GM18907 (cell line): ENCODE data around the gene HTATIP2.
"Not testable (repeated sequence)": the region's sequence is repeated elsewhere in the genome, so short reads cannot be mapped to it uniquely, and the experiment has no call there.

Source experiments
- ATAC-seq: cut with Tn5 transposase; IDR thresholded peaks from one replicate; pipeline ENCODE4 v1.9.1; 2021; ENCODE audit warnings: mild to moderate bottlenecking, moderate library complexity; ENCODE audit not compliant: unreplicated experiment

Gene HTATIP2

DNA sequence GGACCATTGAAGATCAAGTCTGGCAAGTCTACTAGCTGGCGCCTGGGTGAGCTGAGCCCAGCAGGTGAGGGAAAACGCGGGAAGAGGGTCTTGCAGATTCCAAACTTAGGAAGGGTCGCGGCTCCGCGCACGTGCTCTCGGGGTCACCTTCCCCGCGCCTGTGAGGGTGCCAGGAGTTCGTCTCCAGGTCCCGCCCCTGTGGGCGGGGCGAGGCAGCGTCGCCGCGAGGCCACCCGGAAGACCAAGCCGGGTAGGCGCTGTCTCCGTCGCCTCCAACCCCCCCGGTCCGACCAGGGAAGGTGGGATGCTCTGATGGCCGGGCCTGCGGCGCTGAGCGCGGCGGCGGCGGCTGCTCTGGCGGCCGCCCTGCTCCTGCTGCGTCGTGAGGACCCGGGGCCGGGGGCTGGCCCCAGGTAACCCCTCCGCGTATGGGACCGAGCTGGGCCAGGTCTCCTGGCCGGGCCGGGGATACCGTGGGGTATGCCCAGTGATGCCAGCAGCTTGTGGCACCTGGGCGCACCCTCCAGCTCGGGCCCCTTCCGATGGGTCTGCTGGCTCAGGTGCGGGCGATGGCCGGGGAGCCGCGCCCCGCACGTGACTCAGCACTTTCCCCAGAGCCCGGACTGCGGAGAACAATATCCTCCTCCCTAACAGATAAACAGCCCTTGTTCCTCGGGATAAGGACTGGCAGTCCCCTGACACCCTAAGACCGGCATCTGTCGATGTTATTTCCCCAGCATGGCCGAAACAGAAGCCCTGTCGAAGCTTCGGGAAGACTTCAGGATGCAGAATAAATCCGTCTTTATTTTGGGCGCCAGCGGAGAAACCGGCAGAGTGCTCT, at the start of gene HTATIP2:
HTATIP2 (plus strand) TSS at position 215 of the 841 bp plus-strand sequence; CDS start at position 739, 524 bp downstream.
- peak; percentile 95 for ATAC-seq

DNA sequence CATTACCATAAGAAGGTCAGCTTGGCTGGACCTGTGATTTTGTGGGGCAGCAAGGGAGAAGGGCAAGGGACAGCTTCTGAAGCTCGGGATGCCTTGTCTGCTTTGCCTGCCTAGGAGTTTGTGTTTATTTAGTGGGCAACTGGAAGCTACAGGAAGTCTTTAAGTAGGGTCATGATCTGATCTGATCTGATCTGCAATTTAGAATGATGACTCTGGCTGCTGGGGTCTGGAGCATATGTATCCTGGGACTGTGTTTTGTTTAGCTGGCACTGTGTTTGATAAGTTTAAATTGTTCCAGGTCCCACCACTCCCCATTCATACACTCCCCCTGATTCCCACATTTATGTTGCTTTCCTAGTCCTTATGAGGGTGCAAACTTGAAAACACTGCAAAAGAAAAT, 47.7 kb upstream of the HTATIP2 start:
- no peak for ATAC-seq

DNA sequence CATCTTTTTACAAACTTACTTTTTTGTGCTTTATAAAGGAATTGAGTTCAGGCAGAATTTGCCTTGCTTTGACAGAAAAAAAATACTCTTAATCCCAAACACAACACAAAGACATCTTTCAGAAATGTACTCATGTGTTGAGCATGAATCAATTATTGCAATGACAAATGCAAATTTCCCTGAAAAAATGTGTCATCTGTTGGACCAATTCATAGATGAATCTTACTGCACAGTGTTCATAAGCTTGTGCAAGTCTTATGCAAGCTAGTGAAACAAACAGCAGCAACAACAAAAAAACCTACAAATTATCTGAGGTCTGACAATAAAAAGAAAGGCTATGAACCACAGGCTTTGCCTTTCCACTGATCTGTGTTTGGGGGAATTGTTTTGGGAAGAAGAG, 42.3 kb upstream of the HTATIP2 start:
- no peak for ATAC-seq

GRCh38 chr11:20327377-20327935, 36.1 kb upstream of the HTATIP2 start:
- no peak for ATAC-seq

GRCh38 chr11:20336056-20336455, 27.5 kb upstream of the HTATIP2 start:
- ATAC-seq = no peak

DNA sequence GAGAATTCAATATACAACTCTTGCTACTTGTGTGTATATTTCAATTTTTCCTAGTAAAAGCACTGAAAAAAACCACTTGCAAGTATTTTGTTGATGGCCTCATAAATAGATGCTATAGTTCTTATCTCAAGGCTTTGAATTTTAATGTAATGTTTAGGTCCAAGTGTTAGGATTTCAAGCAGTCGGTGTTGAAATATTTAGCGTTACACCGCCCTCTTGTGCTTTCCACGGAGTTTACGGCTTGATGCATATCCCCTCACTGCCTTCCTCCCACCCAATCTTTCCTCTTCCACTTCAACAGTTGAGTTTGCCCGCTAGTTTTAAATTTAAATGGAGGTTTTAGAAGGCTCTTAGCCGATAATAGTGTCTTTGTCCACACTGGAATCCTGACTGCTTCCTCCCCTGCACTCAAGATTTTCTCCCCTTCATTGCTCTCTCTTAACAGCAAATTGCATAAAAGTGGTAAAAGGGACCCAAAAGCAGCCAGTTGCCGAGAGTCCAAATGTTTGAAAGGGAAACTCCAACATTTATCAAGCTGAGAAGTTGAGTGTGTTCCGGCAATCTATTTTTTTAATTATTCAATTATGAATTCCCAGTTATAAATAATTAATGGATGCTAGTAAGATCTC, 25.9 kb upstream of the HTATIP2 start:
- ATAC-seq = no peak

DNA sequence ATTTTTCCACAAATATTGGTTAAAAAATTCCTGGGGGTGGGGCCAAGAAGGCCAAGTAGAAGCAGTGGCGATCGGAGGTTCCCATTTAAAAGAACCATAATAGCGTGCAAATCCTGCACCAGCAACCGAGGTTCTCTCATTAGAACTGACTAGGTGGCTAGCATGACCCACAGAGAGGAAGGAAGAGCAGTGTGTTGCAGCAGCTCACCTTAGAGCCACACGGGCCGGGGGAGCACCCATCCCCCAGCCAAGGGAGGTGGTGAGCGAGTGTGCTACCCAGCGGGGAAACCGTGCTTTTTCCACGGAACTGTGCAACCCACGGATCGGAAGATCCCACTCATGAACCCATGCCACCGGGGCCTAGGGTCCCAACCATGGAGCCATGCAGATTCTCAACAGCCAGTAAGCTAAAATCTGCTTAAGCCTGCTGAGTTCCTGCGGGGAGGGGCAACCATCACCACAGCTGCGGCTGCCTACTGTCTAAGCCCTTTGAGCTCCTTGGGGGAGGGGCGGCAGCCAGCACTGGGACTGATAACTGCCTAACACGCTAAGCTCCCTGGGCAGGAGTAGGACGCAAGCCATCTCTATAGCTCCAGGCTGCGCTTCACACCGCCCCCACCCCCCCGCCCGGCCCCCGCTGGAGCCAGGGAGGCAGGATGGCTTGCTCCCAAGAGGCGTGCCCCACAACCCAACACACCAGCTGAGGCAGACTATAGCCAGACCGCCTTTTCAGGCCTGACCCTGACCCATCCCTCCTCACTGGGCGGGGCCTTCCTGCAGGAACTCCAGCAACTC, 21.0 kb upstream of the HTATIP2 start:
- no peak for ATAC-seq

DNA sequence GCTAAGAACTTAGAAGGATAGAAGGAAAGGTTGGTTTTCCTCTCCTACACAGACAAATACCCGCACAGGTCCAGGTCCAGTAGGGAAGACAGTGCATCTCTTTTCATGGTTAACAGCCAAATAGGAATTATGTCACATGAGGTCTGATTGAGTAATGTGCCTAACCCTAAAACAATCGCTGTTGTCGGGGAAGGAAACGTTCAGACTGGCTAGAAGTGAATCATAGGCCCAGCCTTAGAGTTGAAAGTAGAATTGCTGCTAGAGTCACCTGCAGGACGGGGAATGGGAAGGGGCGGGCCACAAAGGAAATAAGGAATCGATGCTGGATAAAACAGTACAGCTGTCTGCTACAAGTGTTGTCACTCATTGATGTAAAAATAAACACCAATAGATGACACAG, 12.4 kb upstream of the HTATIP2 start:
- no peak for ATAC-seq

- no peak for ATAC-seq
Measured at GRCh38 chr11:20351751-20352262, 11.7 kb upstream of the HTATIP2 start.

- peak; percentile 54 for ATAC-seq
Measured at GRCh38 chr11:20353829-20354434, 9.6 kb upstream of the HTATIP2 start.

DNA sequence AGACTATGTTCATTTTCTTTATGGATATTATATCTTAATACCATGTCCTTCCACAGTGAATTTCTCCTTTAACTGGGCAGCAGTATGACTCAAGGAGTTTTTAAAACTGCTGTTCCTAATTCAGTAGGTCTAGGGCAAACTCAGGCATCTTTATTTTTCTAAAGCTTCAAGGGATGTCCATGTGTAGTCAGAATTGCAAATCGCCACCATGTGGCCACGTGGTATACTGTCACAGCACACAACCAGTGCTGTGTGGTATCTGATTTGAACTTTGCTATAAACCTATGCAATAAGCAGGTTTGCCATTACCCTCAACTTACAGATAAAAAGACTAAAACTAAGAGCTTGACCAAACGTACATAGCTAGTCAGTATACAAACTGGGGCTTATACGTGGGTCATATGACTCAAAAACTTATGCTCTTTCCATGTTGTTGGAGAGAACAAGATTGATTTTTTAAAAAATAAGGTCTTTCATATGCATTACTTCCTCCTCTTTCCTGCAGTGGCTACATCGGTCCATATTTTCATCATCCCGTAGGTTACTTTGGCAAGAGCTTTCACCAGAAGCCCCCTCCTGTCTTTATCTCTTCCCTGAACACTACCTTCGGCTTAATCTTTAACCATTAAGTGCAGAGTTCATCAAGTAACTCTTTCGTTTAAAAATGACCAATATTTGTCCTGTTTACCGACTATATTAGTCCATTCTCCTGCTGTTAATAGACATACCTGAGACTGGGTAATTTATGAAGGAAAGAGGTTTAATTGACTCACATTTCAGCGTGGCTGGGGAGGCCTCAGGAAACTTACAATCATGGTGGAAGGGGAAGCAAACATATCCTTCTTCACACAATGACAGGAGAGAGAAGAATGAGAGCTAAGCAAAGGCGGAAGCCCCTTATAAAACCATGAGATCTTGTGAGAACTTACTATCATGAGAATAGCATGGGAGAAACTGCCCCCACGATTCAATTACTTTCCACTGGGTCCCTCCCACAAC, 8.0 kb upstream of the HTATIP2 start:
- peak; percentile 92 for ATAC-seq

GRCh38 chr11:20357150-20357549, 6.4 kb upstream of the HTATIP2 start:
- ATAC-seq = no peak

GRCh38 chr11:20360650-20361049, 2.9 kb upstream of the HTATIP2 start:
- no peak for ATAC-seq

DNA sequence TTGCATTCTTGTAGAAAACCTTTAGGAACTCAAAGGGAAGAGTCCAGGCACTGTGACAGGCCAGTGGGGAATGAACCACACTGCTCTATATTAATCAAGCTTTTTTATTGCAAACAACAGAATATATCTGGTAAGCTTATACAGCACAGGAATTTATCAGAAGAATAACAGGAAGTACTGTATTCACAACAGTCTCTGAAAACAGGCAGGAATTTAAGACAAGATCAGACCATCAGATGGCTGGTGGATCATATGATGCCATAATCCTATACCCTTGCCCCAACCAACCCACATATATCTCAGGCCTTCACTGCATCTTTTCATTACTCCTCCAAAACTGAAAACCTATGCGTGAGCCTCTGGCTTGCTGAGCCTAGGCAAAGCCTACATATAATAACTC, 1.0 kb upstream of the HTATIP2 start:
- ATAC-seq = no peak

DNA sequence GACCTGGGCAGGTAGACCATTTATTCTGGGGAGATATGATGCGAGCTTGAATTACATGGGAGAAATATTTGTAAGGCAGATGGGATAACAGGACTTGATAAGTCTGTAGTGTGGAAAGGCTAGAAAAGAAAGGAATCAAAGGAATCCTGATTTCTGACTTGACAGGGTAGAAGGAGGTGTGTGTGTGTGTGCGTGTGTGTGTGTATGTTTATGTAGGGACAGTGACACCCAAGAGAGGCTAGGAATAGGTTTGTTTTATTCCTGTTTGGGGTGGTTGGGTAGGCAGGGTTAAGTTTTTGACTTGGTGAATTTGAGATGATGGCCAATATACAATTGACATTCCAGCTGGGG, 390 bp upstream of the HTATIP2 start:
- ATAC-seq = no peak

GRCh38 chr11:20364341-20364792, 853 bp downstream of the HTATIP2 start:
- ATAC-seq = no peak

GRCh38 chr11:20365465-20365864, 2.0 kb downstream of the HTATIP2 start:
- ATAC-seq = not testable (repeated sequence)

DNA sequence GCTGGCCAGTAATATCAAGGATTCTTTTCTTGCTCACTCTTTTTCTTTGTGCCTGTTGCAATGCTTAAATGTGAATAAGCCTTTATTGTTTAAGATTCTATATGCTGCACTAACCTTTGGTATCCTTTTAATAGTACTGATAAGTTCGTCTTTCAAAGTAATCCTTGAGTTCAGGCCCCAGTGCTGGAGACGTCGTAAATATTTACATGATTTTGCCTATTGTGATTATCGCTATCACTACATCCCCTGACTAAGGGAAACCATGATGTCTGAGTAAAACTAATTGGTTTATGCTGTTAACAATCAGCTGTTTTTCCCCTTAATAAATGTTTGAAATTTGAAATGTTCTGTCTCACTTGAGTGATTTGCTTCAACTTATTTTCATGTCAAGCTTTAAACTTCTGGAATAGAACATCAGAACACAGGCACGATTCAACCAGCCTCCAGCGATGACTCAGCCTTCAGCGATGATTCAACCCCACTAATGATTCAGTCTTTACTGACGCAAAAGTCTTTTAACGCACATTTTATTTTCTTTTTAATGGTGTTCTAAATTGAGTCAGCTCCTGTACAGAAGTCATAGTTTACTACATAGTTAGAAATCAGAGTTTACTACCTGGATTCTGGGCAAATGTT, 3.9 kb downstream of the HTATIP2 start:
- ATAC-seq = no peak

- ATAC-seq = no peak
Measured at GRCh38 chr11:20368438-20368837, 4.9 kb downstream of the HTATIP2 start.
